Stimulated activated CD8-positive, alpha-beta memory T cell treated with anti-CD3 and anti-CD28 coated beads, Interleukin-4, amount 100 ng/mL, for 48 hours (primary cell): ENCODE data around the gene FGR.

Source experiments
- DNase-seq: peaks from one replicate; pipeline ENCODE4 v3.0.0-alpha.2; 2020

Gene FGR

DNA sequence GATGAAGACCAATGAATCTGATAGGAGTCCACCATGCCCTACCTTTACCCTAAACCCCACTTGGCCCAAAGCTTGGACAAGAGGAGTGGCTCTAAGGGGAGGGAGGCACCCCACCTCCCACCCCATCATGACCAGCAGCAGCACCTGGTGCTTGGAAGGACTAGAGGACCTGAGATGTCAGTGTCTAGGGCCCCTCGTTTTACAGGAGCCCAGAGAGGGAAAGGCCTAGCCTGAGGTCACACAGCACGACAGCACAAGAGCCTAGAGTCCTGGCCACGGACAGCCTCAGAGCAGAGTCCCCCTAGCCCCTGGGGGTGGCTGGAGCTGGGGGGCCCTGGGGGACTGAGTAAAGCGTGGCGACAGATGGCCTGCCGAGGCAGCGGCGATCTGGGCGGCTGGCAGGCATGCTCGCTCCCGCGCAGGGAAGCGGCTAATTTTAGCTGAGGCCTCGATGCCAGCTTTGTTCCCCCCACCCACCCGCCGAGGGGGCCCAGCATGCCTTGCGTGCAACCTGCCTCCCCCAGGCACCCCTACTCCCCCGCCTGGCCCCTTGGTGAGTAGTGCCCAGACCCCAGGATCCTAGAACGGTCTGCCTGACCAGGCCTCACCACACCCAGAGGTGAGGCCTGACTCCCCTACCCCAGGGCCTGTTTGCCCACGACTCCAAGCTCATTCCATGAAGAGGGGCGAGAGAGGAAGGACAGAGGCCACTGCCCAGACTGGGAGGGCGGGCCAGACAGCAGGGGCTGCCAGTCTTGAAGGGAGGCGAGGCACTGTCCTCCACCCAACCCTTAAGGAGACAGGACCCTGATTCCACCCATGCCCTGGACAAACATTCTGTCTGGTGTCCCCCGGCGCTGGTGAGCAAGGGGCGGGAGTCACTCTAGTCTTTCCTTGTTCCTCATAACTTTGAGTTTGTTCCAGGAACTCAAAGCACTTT is 70.0 kb downstream of the FGR start:
- DNase-seq, result no peak

DNA sequence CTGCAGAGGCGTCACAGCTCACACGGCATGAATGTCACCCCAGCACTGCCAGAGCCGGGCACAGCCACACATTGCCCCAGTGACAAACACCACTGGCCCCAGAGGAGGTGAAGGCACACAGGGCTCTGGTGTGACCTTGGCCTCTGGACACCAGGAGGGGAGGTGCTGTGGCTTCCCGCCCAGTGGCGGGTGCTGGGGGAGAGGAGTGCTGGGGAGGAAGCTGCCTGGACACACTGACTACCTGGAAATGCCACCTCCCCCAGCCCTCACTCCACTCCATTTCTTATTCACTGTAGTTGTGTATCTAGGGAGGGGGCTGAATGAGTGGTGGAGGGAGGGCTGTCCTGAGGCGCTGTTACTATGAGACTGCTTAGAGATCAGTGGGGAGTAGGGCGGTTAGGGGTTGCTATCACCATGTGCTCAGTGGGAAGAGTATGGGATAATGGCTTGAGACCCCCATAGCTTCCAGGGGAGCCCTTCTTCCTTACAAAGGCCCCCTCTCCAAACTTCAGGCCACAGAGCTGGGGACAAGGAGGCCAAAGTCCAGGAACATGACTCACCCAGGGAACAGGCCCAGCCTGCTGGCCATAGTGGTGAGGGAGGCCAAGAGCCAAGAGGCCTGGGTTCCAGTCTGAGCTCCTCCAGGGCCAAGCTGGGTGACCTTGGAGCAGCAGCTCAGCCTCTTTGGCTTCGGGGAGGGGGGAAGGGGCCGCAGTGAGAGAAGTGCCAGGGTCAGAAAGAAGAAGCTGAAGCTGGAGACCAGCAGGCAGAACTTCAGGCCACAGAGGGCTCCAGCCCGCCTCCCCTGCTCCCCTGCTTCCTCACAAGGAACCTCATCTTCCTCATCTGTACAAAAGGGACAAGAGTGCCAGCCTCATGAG is 71.2 kb downstream of the FGR start:
- no peak for DNase-seq

GRCh38 chr1:27563341-27563590 is 71.7 kb downstream of the FGR start:
- DNase-seq, result no peak

GRCh38 chr1:27562534-27563340 is 72.2 kb downstream of the FGR start:
- DNase-seq, result no peak
